ENCODE data around the gene TIE1.

TIE1 gene

GRCh38 chr1:43339584-43340232 lies 38.9 kb downstream of the TIE1 start:
- DNase-seq, result no peak

DNA sequence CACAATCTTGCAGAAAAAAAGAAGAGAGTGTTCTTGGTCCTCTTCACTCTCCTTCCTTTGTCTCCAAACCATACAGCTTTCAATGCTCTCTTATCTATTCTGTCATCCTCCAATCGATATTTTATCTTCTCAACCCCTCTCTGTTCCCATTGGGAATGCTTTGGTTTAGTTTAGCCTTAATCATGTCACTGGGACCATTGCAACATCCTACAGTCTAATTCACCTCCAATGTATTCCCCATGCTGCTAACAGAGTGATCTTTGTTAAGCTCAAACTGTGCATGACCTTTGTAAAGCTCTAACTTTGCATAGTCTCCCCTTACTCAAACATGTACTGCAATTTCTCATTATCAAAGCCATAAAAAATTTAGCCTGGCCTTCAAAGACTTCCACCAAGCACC lies 39.8 kb downstream of the TIE1 start:
- DNase-seq, result no peak

DNA sequence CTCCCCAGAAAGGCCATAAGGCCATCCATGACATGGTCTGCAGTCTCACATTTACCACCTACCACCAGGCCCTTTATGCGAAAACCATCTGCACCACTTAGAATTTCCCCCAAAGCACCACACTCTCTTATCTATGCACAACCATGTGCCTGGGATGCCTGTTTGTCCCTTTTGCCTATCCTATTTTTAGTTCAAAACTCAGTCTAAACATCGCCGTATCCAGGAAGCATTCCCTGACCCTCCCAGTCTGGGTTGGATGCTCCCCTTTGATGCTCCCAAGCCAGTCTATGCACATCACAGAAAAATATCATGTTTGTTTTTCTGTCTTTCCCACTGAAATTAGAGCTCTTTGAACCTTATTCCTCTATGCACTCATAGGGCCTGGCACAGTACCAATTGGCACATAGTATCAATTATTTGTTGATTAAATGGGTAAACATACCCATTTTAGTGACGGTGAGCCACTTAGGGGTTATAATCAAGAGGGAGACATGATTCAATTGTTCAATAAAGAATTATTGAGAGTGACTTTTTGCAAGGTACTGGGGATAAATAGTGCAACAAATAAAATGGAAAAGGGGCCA lies 43.6 kb downstream of the TIE1 start:
- DNase-seq, result no peak

- DNase-seq, result no peak
These were observed 44.3 kb downstream of the TIE1 start for GRCh38 chr1:43345120-43345519.

GRCh38 chr1:43346636-43347035 lies 45.9 kb downstream of the TIE1 start:
- no peak for DNase-seq

- DNase-seq, result no peak
These were observed 47.6 kb downstream of the TIE1 start for GRCh38 chr1:43348343-43348808.

DNA sequence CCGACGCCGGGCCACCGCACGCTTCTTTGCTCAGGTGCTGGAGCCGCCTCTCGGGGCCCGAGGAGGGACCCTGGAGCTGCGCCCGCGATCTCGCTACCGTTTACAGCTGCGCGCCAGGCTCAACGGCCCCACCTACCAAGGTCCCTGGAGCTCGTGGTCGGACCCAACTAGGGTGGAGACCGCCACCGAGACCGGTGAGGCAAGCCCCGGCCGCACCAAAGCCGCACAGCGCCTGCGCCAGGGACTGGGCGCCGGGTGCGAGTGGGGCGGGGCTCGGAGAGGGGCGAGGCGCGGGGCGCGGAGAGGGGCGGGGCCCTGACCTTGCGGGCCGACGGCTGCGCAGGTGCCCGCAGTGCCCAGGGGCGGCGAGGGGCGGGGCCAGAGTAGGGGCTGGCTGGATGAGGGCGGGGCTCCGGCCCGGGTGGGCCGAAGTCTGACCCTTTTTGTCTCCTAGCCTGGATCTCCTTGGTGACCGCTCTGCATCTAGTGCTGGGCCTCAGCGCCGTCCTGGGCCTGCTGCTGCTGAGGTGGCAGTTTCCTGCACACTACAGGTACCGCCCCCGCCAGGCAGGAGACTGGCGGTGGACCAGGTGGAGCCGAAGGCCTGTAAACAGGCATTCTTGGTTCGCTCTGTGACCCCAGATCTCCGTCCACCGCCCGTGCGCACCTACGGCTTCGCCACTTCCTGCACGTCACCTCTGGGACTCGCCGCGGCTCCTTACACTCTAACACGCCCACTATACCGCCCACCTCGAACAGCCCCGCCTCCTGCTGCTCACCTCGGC lies 48.2 kb downstream of the TIE1 start:
- DNase-seq, result peak; percentile 79

DNA sequence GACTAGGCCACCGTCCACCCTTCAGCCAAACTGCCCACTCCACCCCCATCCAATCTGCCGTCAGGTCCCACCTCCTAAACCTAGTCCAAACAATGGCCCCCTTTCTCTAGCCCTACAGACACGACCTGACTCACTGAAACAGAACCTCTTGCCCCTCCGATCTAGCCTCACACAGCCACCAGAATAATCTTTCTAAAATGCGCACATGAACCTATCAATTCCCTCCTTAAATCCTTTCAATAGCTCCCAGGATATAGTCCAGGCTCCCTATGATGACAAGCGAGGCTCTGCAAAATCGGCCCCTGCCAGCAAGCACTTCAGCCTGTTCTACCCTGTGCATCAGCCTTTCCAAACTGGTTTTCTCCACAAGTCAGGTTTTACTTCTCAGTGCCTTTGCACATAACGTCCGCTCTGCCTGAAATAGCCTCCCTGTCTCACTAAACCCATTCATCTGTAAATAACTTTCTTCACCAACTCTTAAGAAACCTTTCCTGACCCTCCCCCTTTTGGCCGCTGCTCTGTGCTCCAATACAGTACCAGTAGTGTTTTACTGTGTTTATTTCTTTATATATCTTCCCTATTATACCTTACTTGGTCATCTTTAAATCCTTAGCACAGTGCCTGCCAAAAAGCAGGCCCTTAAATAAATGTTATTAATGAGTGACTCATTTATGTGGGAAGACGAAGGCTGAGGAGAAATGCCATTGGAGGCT lies 49.0 kb downstream of the TIE1 start:
- no peak for DNase-seq

GRCh38 chr1:43350976-43351375 lies 50.2 kb downstream of the TIE1 start:
- no peak for DNase-seq

DNA sequence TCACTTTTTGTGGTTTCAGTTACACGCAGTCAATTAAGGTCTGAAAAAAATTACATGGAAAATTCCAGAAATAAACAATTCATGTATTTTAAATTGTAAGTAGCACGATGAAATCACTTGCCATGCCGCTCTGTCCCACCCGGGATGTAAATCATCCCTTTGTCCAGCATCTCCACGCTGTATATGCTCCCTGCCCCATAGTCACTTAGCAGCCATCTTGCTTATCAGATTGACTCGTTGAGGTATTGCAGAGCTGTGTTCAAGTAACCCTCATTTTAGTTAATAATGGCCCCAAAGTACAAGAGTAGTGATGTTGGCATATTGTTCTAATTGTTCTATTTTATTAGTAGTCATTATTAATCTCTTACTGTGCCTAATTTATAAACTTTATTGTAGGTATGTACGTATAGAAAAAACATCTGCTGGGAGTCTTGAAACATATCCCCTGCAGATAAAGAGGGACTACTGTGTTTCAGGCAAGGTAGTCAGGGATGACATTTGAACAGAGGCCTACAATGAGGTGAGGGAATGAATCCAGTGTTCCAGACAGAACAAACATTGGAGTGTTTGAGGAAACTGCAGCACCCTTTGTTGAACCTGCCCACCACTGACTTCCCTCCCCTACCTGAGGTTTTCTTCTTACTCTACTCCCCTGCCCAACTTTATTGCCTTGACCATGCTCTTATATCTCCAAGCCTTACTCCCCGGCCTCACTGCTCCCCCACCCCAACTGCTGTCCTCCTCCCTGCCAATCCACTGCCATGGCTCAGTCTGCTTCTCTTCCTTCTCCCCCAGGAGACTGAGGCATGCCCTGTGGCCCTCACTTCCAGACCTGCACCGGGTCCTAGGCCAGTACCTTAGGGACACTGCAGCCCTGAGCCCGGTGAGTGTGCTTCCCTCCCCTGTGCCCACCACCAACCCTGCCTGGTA lies 50.9 kb downstream of the TIE1 start:
- no peak for DNase-seq

- DNase-seq, result no peak
These were observed 51.5 kb downstream of the TIE1 start for GRCh38 chr1:43352351-43352705.

GRCh38 chr1:43352881-43353280 lies 52.1 kb downstream of the TIE1 start:
- DNase-seq, result no peak

DNA sequence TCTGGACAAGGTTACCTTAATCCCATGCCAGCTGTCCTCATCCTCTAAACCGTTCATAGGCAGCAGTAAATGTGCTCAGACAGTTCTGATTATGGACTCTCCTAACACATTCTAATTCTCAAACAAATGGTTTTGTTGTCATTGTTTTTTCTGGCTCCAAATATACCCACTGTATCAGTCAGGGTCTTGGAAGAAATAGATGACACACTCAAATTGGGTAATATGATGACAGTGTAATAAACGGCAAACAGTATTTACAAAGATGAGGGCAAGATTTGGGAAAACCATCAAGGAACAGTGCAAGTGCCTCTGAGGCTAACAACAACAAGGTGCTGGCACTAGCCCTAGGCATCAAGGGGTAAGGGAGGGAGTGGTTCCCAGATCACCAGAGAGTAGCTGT lies 53.7 kb downstream of the TIE1 start:
- no peak for DNase-seq

DNA sequence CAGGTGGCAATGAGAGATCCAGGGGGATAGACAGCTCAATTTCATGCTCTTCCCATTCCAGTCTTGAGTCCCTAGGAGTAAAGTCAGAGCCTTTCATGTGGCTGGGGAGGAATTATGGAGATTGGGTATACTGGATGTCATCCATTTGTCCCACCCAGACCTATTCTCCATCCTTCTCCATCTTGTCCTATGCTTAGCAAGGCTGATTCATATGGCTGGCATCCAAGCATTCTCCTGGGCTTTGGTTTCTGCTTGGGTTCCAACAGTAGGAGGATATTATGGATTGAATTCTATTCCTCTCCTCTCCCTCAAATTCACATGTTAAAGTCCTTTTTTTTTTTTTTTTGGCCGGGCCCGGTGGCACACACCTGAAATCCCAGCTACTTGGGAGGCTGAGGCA lies 54.2 kb downstream of the TIE1 start:
- no peak for DNase-seq

- no peak for DNase-seq
These were observed 56.5 kb downstream of the TIE1 start for GRCh38 chr1:43357251-43357650.

DNA sequence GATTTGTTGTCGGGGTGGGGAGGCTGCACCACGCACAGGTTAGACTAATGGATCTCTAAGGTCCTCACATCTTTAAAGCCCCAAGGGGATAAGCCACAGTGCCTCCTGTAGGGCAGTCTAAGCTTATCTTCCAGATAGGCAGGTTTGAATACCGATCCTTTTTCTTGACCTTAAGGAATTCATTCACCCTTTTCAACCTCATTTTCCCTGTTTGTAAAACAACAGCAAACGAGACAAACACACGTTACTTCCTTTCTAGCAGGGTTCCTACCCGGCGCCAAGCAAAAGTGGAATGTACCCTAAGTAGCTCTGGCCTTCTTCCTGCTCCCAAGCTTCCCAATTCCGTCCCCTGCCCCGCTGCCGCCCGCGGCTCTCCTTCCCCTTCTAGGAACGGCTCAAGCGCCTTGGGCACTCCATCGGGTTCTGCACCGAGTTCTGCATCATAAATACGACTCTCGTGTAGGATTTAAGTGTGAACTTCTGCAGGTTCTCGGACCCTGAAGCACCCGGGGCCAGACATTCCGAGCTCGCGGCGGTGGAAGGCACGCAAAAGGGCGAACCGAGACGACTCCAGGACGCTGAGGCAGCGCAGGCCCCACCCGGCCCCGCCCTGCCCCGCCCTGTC lies 57.5 kb downstream of the TIE1 start:
- no peak for DNase-seq

- peak; percentile 99 for DNase-seq
These were observed 58.2 kb downstream of the TIE1 start, which contains the start of gene CDC20 for GRCh38 chr1:43358746-43359693. CDC20 (plus strand) TSS chr1:43358981; CDS start chr1:43359216, 235 bp downstream.

DNA sequence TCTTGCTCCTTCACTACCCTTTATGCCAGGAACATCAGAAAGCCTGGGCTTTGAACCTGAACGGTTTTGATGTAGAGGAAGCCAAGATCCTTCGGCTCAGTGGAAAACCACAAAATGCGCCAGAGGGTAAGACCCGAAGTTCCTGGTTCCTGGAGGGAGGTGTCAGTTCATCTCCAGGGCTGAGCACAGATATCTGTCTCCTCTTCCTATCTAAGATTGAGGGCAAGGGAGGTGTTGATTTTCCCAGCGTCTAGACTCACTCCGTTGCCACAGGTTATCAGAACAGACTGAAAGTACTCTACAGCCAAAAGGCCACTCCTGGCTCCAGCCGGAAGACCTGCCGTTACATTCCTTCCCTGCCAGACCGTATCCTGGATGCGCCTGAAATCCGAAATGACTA lies 58.9 kb downstream of the TIE1 start:
- no peak for DNase-seq

- no peak for DNase-seq
These were observed 59.8 kb downstream of the TIE1 start for GRCh38 chr1:43360616-43361015.

DNA sequence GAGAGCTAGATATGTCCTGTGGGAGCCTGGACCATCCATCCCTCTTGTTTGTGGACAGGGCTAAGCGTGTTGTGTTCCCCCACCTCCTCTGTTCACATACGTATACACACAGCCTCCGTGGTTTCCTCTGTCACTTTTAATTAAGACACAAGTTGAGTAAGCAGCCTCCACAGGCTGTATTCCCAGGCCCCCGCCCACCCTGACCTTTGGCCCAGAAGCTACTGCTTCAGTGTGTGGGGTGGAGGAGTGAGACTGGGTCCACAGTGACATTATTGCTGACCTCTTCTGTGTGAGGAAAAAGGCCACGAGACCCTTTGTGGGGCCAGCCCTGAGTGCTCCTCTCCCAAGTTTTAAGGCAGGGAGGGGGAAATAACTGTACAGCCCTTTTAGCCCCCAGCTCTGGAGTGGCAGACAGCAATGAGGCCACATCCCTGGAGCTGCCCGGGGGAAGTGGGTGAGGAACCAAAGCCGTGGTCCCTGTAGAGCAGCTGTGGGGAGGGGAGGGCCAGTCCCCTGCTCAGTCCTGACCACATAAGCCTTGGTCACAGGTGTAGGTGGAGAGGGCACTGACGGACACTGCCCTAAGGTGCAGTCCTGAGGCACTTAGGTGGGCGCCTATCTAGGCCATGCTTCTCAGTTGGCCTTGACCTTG lies 62.6 kb downstream of the TIE1 start:
- no peak for DNase-seq
